IMR-90 (cell line): ENCODE results near the gene LUZP2. TPM values are rescaled to one million over a fixed set of nuclear protein-coding genes. Genes with fewer than 3 reads are reported as not detected.
A peak's percentile ranks its signal among the peaks of the same experiment; 100 is the strongest.

Experiments
- ATAC-seq: fragments of 200-7000 bp; cut with Tn5 transposase; 2 replicates; pipeline ENCODE4 v1.9.1; 2020; ENCODE audit warnings: low read depth, mild to moderate bottlenecking, moderate library complexity
- BruUV-seq: library from RNA; stranded (reverse); fragments of 400-500 nt; replicated peaks from 2 replicates; lab custom pipeline; 2021; lab: Mats Ljungman, UMichigan
- CTCF ChIA-PET: fragments of 300-600 bp; formaldehyde crosslinking; extraction: SDS; loops from one replicate; lab custom pipeline; 2021; ENCODE audit warnings: antibody characterized with exemption; lab: Yijun Ruan, JAX
- POLR2A ChIA-PET: fragments of 300-600 bp; sonication (Branson Sonifier 250); formaldehyde crosslinking; loops from one replicate; lab custom pipeline; 2022; ENCODE audit warnings: antibody characterized with exemption; ENCODE audit not compliant: unreplicated experiment; lab: Charles Lee
- DNase-seq: peaks from one replicate; pipeline ENCODE4 v3.0.0; 2013
- H2AFZ ChIP-seq: replicated peaks from 2 replicates; pipeline ENCODE3; 2013; ENCODE audit warnings: low read length, mild to moderate bottlenecking; ENCODE audit not compliant: poor library complexity
- H2AK5ac ChIP-seq: 2 replicates; pipeline ENCODE4 v1.6.1; 2013; ENCODE audit warnings: low read depth, low read length, inconsistent platforms
- H2AK9ac ChIP-seq: replicated peaks from 2 replicates; pipeline ENCODE3; 2013; ENCODE audit warnings: mild to moderate bottlenecking, low read depth, low read length, moderate library complexity; ENCODE audit not compliant: poor library complexity
- H2BK120ac ChIP-seq: 2 replicates; pipeline ENCODE4 v1.6.1; 2013; ENCODE audit warnings: low read depth, low read length, inconsistent platforms
- H2BK15ac ChIP-seq: 3 replicates; pipeline ENCODE4 v1.6.1; 2013; ENCODE audit warnings: low read depth, low read length, inconsistent platforms
- H2BK20ac ChIP-seq: 2 replicates; pipeline ENCODE4 v1.6.1; 2013; ENCODE audit warnings: low read depth, mild to moderate bottlenecking, inconsistent platforms, low read length, moderate library complexity
- H2BK5ac ChIP-seq: 2 replicates; pipeline ENCODE4 v1.6.1; 2013; ENCODE audit warnings: mild to moderate bottlenecking, low read depth, low read length, inconsistent platforms; ENCODE audit not compliant: poor library complexity, severe bottlenecking
- H3K14ac ChIP-seq: replicated peaks from 2 replicates; pipeline ENCODE4 v1.6.1; 2013; ENCODE audit warnings: low read depth, low read length, inconsistent platforms
- H3K18ac ChIP-seq: 2 replicates; pipeline ENCODE4 v1.6.1; 2013; ENCODE audit warnings: low read depth, low read length, control low read depth
- H3K23ac ChIP-seq: 2 replicates; pipeline ENCODE4 v1.6.1; 2013; ENCODE audit warnings: low read depth, low read length, inconsistent platforms
- H3K27ac ChIP-seq: 2 replicates; pipeline ENCODE4 v1.5.1; 2013; ENCODE audit warnings: mild to moderate bottlenecking, control low read depth, low read length; ENCODE audit not compliant: insufficient read depth
- H3K27me3 ChIP-seq: 2 replicates; pipeline ENCODE4 v1.6.1; 2013; ENCODE audit warnings: low read length; ENCODE audit not compliant: control insufficient read depth, insufficient read depth
- H3K36me3 ChIP-seq: 2 replicates; pipeline ENCODE4 v1.6.1; 2013; ENCODE audit warnings: low read length, mixed read lengths; ENCODE audit not compliant: control insufficient read depth, insufficient read depth
- H3K4ac ChIP-seq: 2 replicates; pipeline ENCODE4 v1.6.1; 2013; ENCODE audit warnings: low read depth, low read length, inconsistent platforms
- H3K4me1 ChIP-seq: 2 replicates; pipeline ENCODE4 v1.6.1; 2013; ENCODE audit warnings: low read length, mixed read lengths; ENCODE audit not compliant: control insufficient read depth, insufficient read depth
- H3K4me2 ChIP-seq: 2 replicates; pipeline ENCODE4 v1.6.1; 2013; ENCODE audit warnings: low read depth, mild to moderate bottlenecking, control low read depth, low read length, moderate library complexity
- H3K4me3 ChIP-seq: 2 replicates; pipeline ENCODE4 v1.5.1; 2013; ENCODE audit warnings: low read depth, mild to moderate bottlenecking, control low read depth, low read length, moderate library complexity; ENCODE audit not compliant: insufficient read depth
- H3K56ac ChIP-seq: 2 replicates; pipeline ENCODE4 v1.6.1; 2013; ENCODE audit warnings: low read length, inconsistent platforms; ENCODE audit not compliant: insufficient read depth; ENCODE audit errors: extremely low read depth
- H3K79me1 ChIP-seq, 2 experiments: 2 replicates each; pipeline ENCODE4 v1.6.1; 2013; ENCODE audit warnings: low read length in 2 of 2, inconsistent platforms in 1 of 2, low read depth in 1 of 2
- H3K9ac ChIP-seq: 2 replicates; pipeline ENCODE4 v1.6.1; 2013; ENCODE audit warnings: low read depth, low read length, control low read depth
- H3K9me1 ChIP-seq: 2 replicates; pipeline ENCODE4 v1.6.1; 2013; ENCODE audit warnings: low read length, inconsistent platforms; ENCODE audit not compliant: insufficient read depth
- H3K9me3 ChIP-seq: 2 replicates; pipeline ENCODE4 v1.6.1; 2013; ENCODE audit warnings: low read length; ENCODE audit not compliant: control insufficient read depth, insufficient read depth
- H4K20me1 ChIP-seq: 2 replicates; pipeline ENCODE4 v1.6.1; 2013; ENCODE audit warnings: low read length, inconsistent platforms; ENCODE audit not compliant: insufficient read depth
- H4K5ac ChIP-seq: 2 replicates; pipeline ENCODE4 v1.6.1; 2013; ENCODE audit warnings: mild to moderate bottlenecking, low read depth, low read length, control low read depth
- H4K8ac ChIP-seq, 2 experiments: 2 replicates each; pipeline ENCODE4 v1.6.1; 2013; ENCODE audit warnings: low read depth in 2 of 2, low read length in 2 of 2, control low read depth in 1 of 2, inconsistent platforms in 1 of 2
- H4K91ac ChIP-seq: 2 replicates; pipeline ENCODE4 v1.6.1; 2013; ENCODE audit warnings: low read depth, low read length, inconsistent platforms; ENCODE audit not compliant: insufficient read depth
- CEBPB ChIP-seq: IDR thresholded peaks from 2 replicates; pipeline ENCODE4 v1.6.1; 2012; ENCODE audit warnings: low read depth, low read length, improper control_type of control experiment
- RFX5 ChIP-seq: IDR thresholded peaks from 2 replicates; pipeline ENCODE4 v1.8.0; 2012; ENCODE audit warnings: low read depth, mild to moderate bottlenecking, low read length, moderate library complexity
- WGBS, 2 experiments: methylation state at CpG; one replicate each; pipeline versions ENCODE4 v1.1.5 to v1.1.7; 2013; ENCODE audit warnings: missing lambda C conversion rate in 2 of 2; ENCODE audit not compliant: insufficient read length in 1 of 2; ENCODE audit errors: extremely low coverage in 2 of 2; 5-methylcytosine and 5-hydroxymethylcytosine counted together
- dilution Hi-C: fragments of 300-500 bp; cut with HindIII; formaldehyde crosslinking; loops from one replicate; pipeline ENCODE4 v1.14.3; 2018; ENCODE audit warnings: low sequenced_read_pairs; ENCODE audit not compliant: unreplicated experiment
- in situ Hi-C: fragments of 300-500 bp; cut with MboI; formaldehyde crosslinking; loops from 3 replicates; pipeline ENCODE4 v1.14.3; 2019; ENCODE audit warnings: low sequenced_read_pairs, inconsistent platforms, mixed read lengths
- intact Hi-C: fragments of 100-400 bp; cut with micrococcal nuclease; formaldehyde crosslinking; loops from 2 replicates; pipeline ENCODE4 v1.10.0; 2022
- polyA plus RNA-seq, 3 experiments: library from polyadenylated mRNA; depleted of rRNA; stranded (reverse); fragments of >200 nt; gene quantifications; 2 replicates each; pipeline ENCODE4 v1.2.3, GENCODE V29; 2012; ENCODE audit warnings: low replicate concordance in 1 of 3
- total RNA-seq: library from RNA; depleted of rRNA; stranded (reverse); fragments of >200 nt; gene quantifications from 2 replicates; pipeline ENCODE4 v1.2.3, GENCODE V29; 2012

LUZP2 gene
- total and polyA plus RNA-seq, 2 of the 4 experiments (the other 2 are of a cell fraction), result 0.89 to 2.0 TPM

GRCh38 chr11:24820541-24820940 is 323.7 kb downstream of the LUZP2 start:
- no peaks in the 10 kb centered on the region for H3K36me3 ChIP-seq
- BruUV-seq, result no TSS peak
- ATAC-seq (no peak), DNase-seq (peak; percentile 40)
- no peaks in the 10 kb centered on the region for H3K79me1 ChIP-seq
- no peak for TF ChIP-seq RFX5
- peak; percentile 69 for TF ChIP-seq CEBPB
- H2AK5ac ChIP-seq, result no peak overlapping the region
- in situ Hi-C loops, result no loop called here
- no peak overlapping the region for H2BK120ac ChIP-seq
- no peak overlapping the region for H3K4ac ChIP-seq
- no peak overlapping the region for H2BK5ac ChIP-seq
- no peak overlapping the region for H2AK9ac ChIP-seq
- no peak overlapping the region for H2AFZ ChIP-seq
- 0 out of 2 replicates have a peak overlapping the region, but pooled peaks have one; percentile 8 for H3K14ac ChIP-seq
- H4K20me1 ChIP-seq, result no peaks in the 10 kb centered on the region
- no peak overlapping the region for H3K4me2 ChIP-seq
- H3K27me3 ChIP-seq, result no peaks in the 10 kb centered on the region
- no peak overlapping the region for H3K23ac ChIP-seq
- no peak overlapping the region for H2BK20ac ChIP-seq
- H3K56ac ChIP-seq, result no peak overlapping the region
- no peak overlapping the region for H3K4me3 ChIP-seq
- H4K8ac ChIP-seq, result no peak overlapping the region
- ChIA-PET CTCF (interaction anchor here (0.7 kb wide), 1 partner anchor 65 kb away, joined by 3 read pairs; no protein-coding TSS in a partner anchor), POLR2A (no interaction called here)
- H3K9ac ChIP-seq, result no peak overlapping the region
- no peaks in the 10 kb centered on the region for H3K9me1 ChIP-seq
- H2BK15ac ChIP-seq, result no peak overlapping the region
- H3K27ac ChIP-seq, result no peak overlapping the region
- no peak overlapping the region for H3K18ac ChIP-seq
- no CpG with 5 or more reads among the region's 1 CpG for whole genome bisulfite sequencing, 2 experiments
- dilution Hi-C loops, result no loop called here
- no peak overlapping the region for H4K5ac ChIP-seq
- H3K9me3 ChIP-seq, result no peaks in the 10 kb centered on the region
- intact Hi-C loops, result no loop called here
- H3K4me1 ChIP-seq, result no peaks in the 10 kb centered on the region; the same call in 1 of the 2 replicates
- H4K91ac ChIP-seq, result no peak overlapping the region
